Astrocyte of the cerebellum (primary cell): Measurements from ENCODE around the gene NDRG2.

Experiments
- DNase-seq: peaks from one replicate; pipeline ENCODE4 v3.0.0-alpha.2; 2011; ENCODE audit warnings: low read depth
- H3K4me3 ChIP-seq: 2 replicates; pipeline ENCODE4 v1.5.1; 2011; ENCODE audit warnings: mild to moderate bottlenecking, low read depth, low read length, moderate library complexity
- CTCF ChIP-seq: IDR thresholded peaks from 2 replicates; pipeline ENCODE4 v1.5.1; 2012; ENCODE audit warnings: low read length, low read depth, moderate library complexity, mild to moderate bottlenecking; ENCODE audit errors: missing control alignments
- in situ Hi-C: cut with HindIII; loops from 2 replicates; pipeline ENCODE4 v1.10.0; 2017; ENCODE audit warnings: low sequenced_read_pairs

Gene NDRG2

DNA sequence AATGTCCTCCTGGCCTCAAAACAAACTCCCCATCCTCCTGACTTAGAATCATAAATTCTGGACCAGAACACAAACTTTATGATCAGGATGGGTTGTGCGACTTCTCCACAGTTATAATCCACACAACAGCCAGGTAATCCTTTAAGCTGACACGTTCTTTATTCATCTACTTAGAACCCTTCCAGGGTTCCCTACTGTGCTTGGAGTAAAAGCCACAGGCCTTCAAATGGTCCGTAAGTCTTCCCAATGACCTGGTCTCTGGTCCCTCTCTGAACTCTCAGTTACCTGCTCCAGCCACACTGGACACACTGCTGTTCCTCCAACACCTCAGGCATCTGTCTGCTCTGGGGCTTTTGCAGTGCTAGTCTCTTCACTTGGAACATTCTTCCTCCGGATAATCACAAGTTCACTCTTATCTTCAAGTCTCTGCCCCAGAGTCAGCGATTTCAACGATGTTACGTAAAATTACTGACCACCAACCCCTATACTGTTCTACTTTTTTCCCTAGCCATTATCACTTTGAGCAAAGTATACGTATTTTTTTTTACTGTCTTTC, 15.6 kb upstream of the NDRG2 start:
- in situ Hi-C loops = no loop called here
- H3K4me3 ChIP-seq = no peak overlapping the region
- no peak for TF ChIP-seq CTCF
- no peak for DNase-seq

- peak; percentile 69 for TF ChIP-seq CTCF
- H3K4me3 ChIP-seq = no peak overlapping the region
- in situ Hi-C loops = no loop called here
- peak; percentile 50 for DNase-seq
These were observed 14.9 kb upstream of the NDRG2 start for GRCh38 chr14:21039585-21040369.

DNA sequence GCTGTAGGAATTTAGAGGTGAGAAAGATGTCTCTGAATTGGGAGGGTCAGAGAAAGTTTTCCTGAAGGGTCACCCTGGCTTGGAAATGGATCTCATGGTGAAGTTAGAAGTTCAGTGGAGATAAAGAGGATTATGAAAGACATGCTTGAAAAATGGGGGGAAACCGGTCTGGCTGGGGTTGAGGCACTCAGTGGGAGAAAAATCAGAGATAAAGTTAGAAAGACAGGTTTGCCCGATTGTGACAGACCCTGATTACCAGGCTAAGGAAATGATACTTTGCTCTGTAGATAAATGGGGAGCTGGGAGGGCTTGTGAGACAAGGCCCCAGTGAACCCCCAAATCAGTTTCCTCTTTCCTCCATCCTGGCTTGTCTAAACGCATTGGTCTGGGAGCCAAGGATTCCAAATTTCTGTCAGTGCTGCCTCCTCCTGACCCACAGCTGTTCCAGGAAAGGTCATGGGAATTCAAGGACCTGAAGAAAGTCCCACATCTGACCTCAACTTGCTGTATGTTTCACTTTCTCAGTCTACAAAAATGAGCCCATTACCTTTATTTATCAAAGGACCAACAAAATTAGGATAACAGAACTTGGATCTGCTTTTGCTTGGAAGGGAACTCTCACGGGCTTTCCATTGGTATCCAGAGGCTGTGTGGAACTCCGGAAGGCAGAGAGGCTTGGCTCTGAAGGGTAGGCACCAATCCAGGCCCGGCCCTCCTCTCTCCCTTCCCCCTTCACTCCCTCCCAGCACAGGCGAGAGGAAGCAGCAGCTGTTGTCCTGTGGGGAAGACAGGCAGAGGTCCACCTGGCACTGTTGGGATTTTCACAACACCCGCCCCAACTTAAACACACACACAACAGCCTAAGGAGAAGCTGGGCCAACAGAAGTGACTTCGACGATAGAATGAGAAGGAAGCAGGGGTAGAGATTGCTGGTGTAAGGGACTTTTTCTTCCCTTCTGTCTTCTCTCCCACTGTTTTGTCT, 13.9 kb upstream of the NDRG2 start:
- no peak for TF ChIP-seq CTCF
- in situ Hi-C loops = no loop called here
- no peak overlapping the region for H3K4me3 ChIP-seq
- no peak for DNase-seq

DNA sequence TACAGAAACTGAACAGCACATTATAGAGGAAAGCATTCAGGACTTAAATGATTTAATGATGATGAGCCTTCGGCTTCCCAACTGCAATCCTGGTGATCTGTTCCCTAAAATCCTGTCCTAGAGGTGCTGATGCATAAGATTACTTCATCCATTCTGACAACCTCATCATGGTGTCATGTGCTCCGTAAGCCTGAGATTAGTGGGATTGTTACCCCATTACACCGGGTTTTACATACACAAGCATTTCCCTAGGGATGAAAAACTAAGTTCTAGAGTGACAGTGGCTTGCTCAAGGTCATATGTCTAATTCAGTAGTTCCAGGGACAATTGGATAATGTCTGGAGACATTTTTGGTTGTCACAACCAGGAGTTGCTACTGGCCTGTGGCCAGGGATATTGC, 12.3 kb upstream of the NDRG2 start:
- TF ChIP-seq CTCF = no peak
- DNase-seq = no peak
- in situ Hi-C loops = no loop called here
- no peak overlapping the region for H3K4me3 ChIP-seq

DNA sequence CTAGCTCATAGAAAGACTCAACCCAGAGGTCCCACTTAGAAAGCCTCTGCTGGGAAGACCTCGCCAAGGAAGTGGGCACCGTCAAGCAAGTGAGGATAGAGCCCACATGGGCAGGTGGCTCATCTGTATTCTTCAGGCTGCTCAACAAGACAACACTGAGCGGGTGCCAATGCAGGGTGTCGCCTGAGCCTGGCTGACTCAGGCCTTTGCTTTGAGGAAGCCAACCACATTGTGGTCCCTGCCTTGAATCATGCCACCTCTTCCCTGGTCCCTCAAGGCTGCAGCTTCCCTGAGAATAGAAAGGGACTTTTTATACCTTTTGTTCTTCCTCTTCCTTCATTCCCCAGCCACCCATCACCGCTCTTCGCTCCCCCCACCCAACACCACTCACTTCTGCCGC, 11.9 kb upstream of the NDRG2 start:
- DNase-seq = no peak
- no peak for TF ChIP-seq CTCF
- H3K4me3 ChIP-seq = no peak overlapping the region
- in situ Hi-C loops = no loop called here

DNA sequence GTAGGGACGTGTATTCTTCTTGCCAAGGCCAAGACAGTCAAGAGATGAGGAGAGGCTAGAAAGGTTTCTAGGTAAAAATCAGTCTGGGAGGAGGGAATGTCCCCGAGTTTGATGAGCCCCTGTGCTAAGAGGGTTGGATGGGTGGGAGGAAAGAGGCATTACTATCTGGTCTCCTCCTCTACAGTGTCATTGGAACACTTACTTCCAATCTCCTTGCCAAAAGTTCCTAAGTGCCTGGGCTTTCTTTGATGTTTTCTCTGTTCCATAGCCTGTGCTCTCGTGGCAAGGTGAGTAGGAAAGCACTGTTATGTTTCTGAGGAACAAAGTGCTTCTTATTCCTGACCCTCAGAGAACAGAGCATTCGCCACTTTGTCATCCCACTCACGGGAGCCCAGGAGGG, 9.8 kb upstream of the NDRG2 start, which contains the start of gene RNASE13:
Gene RNASE13 (minus strand): TSS at position 101 of the 400 bp plus-strand sequence. CDS start 519 bp downstream, outside the sequence.
- DNase-seq = no peak
- H3K4me3 ChIP-seq = no peak within 1 kb of the TSS
- TF ChIP-seq CTCF = no peak
- in situ Hi-C loops = no loop called here
